ENCODE results near the gene LRRC28.

DNA sequence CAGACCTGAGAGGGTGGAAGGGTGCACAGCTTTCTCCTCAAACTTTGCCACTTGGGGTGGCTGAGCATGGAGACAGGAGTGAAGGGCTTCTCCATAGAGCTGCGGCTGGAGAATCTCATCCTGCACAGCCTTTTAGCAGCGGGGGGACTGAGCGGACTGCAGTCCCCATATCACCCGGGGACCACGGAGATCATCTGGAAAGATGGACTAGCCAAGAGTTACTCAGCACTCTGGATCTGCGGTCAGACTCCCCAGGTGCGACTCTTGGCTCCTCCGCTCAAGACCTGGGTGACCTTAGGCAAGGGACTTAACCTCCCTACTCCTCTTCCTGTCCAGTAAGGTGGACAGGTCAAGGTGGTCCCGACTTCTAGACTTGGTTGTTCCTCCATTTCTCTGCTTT, 188.7 kb downstream of the LRRC28 start:
- TF ChIP-seq, protein P1, sequence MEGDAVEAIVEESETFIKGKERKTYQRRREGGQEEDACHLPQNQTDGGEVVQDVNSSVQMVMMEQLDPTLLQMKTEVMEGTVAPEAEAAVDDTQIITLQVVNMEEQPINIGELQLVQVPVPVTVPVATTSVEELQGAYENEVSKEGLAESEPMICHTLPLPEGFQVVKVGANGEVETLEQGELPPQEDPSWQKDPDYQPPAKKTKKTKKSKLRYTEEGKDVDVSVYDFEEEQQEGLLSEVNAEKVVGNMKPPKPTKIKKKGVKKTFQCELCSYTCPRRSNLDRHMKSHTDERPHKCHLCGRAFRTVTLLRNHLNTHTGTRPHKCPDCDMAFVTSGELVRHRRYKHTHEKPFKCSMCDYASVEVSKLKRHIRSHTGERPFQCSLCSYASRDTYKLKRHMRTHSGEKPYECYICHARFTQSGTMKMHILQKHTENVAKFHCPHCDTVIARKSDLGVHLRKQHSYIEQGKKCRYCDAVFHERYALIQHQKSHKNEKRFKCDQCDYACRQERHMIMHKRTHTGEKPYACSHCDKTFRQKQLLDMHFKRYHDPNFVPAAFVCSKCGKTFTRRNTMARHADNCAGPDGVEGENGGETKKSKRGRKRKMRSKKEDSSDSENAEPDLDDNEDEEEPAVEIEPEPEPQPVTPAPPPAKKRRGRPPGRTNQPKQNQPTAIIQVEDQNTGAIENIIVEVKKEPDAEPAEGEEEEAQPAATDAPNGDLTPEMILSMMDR (IDR thresholded peaks at IDR 0.05): no peak
- TF ChIP-seq POLR2A (IDR thresholded peaks at IDR 0.05) (no peak), POLR2AphosphoS5 (IDR thresholded peaks at IDR 0.05) (no peak)
